RCC 7860 (cell line): ENCODE measurements around the gene PPTC7.
"Not testable (repeated sequence)": the region's sequence is repeated elsewhere in the genome, so short reads cannot be mapped to it uniquely, and the experiment has no call there.

ENCODE experiments used
- DNase-seq: peaks from one replicate; pipeline ENCODE4 v3.0.0-alpha.2; 2015; ENCODE audit warnings: low spot score
- FAIRE-seq: peaks from 2 replicates; lab custom pipeline; 2012; peaks lifted over from hg19 to GRCh38; lab: Jason Lieb, UNC

PPTC7 gene, protein sequence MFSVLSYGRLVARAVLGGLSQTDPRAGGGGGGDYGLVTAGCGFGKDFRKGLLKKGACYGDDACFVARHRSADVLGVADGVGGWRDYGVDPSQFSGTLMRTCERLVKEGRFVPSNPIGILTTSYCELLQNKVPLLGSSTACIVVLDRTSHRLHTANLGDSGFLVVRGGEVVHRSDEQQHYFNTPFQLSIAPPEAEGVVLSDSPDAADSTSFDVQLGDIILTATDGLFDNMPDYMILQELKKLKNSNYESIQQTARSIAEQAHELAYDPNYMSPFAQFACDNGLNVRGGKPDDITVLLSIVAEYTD

DNA sequence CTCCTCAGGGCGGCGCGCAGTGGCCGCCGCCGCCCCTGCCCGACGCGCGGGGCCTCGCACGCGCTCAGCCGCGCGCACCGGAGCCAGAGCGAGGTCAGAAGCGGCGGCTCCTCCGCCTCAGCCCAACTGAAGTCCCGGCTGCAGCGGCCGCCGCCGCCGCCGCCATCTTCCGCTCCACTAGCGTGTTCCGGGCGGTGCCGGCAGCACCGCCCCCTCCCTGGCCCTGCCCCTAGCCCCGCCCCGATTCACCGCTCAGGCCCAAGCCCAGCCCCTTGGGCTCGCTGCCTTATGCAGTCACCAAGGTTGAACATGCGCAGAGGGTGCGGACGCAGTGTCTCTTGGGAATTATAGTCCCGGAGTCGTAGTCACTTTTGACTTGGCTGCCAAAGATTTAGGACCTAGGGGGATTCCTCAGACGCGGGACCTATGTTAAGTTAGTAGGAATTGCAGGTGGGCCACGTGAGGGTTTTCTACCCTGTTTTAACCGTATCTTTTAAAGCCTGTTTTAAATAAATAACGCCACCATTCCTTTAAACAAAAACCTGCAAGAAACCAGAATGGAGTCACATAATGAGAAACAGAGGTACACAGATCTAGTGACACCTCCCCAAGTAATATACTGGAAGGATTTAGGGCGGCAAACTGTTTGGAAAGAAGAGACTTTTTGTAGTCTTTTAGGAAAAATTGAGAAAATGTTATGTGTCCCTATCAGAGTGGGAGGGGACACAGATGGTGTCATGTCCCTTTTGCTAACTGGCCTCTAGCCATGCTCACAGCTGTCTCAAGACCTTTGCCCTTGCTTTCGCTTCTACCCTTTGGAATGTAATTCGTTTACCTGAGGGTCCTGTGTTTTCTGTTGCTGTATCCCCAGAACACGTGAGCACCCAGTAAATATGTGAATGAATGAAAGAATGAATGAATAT lies at the start of gene PPTC7:
Gene PPTC7 (minus strand): TSS at position 182 of the 923 bp plus-strand sequence. CDS start 287 bp downstream, outside the sequence.
- DNase-seq (peak; percentile 76), FAIRE-seq (peak; percentile 17)

DNA sequence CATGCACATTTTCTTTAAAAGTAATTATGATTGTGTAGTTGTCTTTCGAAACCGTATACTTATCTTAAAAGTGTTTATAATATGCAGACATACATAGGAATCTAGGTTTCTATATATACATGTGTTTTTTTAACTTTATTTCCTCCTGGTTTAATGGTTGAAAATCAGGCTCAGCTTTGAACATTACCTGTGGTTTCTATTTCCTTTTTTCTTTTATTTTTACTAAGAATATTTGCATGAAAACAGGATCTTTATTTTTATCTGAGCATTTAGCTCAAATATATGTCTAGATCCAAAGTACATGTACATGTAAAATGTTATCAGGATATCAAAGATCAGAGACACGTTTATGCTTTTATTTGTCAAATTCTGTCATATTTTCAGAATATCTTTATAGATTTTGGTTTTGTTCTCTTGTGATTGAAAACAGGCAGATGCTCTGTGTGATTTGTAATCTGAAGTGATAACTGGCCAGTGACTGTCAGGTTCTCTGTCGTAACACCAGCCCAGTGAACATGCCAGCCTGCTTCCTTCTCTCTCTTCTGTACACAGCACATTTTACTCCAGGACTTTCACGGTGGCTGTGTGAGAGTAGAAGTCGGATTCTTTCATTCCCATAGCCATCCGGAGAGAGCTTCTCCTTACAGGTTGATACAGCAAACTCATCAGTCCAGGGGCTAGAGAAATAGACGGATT lies 44.5 kb upstream of the PPTC7 start:
- DNase-seq (no peak), FAIRE-seq (no peak)

DNA sequence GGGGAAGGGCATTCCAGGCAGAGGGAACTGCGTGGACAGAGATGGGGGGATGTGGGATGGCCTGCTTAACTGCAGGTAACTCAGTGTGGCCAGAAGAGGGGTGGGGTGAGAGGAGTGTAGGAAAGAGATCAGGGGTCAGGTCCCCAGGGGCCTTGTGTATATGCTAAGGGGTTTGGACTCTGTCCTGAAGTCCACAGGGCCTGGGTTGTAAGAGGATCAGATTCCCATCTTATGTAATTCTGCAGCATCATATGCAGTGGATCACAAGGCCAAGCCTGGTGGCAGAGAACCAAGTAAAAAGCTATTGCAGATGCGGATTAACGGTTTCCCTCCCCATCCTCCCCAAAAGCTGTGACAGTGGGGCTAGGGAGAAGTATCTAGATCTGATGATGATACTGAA lies 39.5 kb upstream of the PPTC7 start:
- no peak for FAIRE-seq

DNA sequence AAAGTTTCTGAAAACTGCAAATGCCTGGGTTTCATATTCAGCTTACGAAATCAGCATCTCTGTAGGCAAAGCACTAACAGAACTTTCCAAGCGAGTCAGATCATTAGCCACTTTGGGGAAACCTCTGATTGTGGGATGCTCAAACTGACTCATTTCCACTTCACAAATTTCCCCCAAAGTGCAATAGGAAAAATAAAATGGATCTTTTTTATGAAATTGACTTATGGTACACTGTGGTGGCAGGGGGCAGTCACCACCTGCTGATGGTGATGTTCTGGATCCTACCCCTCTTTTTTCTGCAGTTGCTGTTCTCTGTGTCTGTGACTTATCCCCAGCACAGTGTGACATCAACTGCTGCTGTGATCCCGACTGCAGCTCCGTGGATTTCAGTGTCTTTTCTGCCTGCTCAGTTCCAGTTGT lies 36.4 kb upstream of the PPTC7 start:
- no peak for DNase-seq
- FAIRE-seq, result no peak

More for the DNA sequence above, 39.5 kb upstream of the PPTC7 start:
- no peak for DNase-seq

DNA sequence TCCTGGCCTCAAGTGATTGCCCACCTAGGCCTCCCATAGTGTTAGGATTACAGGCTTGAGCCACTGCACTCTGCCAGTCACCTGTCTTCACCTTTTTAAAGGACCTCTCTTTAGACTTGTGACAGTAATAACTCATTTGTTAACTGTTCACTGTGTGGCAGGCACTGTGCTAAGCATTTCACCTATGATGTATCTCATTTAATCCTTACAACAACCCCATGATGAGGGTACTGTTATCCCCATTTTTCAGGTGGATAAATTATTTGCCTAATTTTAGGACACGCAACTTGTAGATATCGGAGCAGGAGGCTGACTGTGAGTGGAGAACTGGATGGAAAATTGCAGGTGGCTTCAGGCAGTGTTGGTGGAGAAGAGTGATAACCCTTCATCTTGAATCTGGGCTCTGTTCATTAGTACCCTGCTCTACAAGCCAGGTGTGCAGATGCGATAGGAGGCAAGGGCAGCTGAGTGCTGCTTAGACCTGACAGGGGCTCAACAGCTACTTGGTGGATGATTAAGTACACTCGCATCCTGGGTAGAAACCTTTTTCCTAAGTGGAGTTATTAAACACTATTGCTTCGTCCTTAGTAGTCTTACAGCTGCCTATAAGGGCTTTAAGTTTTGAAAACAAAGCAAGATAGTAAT lies 33.5 kb upstream of the PPTC7 start:
- no peak for FAIRE-seq
- DNase-seq, result no peak

DNA sequence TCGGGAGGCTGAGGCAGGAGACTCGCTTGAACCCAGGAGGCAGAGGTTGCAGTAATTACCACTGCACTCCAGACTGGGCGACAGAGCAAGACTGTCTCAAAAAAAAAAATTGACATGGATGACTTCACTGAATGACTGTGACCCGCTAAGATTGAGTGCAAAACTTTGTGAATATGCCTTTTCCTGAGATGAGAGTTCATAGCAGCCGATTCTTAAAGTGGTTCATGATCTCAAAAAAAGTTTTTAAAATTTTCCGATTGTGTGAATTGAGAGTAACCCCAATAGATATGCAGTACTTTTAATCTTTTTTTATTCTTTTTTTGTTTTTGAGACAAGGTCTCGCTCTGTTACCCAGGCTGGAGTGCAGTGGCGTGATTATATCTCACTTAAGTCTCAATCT lies 32.1 kb upstream of the PPTC7 start:
- DNase-seq (no peak), FAIRE-seq (no peak)

DNA sequence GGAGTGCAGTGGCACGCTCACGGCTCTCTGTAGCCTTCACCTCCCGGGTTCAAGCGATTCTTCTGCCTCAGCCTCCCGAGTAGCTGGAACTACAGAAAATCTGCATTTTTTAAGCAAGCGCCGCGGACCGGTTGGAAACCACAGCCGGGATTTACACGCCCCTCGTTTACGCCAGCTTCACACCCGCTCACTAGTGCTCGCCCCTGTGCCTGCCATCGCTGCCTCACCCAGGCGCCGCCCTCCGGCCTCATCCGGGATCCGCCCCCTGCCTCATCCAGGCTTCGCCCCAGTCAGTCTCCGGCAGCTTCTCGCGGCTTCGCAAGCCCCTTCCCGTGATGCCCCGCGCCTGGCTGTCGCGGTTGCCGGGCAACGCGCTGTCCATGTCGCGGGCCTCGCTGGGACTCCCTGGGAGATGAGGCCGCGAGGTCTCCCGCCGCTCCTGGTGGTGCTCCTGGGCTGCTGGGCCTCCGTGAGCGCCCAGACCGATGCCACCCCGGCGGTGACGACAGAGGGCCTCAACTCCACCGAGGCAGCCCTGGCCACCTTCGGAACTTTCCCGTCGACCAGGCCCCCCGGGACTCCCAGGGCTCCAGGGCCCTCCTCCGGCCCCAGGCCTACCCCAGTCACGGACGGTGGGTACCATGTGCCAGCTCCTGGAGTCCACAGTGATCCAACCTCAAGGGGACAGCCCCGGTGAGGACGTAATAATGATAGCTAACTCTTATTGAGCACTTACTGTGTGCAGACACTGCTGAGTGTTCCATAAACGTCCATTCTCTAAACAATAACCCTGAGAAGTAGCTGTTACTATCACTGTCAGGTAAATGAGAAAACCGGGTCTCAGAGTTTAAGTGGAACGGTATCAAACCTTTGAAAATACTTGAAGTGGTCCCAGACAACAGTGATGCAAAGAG lies 30.9 kb upstream of the PPTC7 start, which contains the start of gene TCTN1:
Gene TCTN1 (plus strand): TSS at position 359 of the 914 bp plus-strand sequence. CDS start 54 bp downstream, at position 413.
- DNase-seq (peak; percentile 85), FAIRE-seq (peak; percentile 43)

DNA sequence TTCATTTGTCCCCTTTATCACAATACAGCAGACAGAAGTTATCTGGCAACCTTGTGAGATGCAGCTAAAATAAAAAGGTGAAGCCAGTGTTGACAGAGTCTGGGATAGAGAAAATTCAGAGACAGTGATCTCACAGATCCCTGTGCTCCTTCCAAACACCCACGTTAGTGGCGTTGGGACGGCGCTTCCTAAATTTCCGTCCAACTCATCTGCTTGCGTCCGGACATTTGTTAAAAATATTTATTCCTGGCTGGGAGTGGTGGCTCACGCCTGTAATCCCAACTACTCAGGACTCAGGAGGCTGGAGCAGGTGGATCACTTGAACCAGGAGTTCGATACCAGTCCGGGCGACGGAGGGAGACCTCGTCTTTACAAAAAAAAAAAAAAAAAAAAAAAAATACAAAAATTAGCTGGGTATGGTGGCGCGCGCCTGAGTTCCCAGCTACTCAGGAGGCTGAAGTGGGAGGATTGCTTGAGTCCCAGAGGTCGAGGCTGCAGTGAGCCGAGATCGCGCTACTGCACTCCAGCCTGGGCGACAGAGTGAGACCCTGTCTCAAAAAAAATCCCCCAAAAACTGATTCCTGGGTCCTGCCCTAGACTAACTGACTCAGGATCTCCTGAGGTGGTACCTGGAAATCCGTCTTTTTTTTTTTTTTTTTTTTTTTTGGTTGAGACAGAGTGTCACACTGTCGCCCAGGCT lies 30.1 kb upstream of the PPTC7 start:
- no peak for DNase-seq
- FAIRE-seq, result no peak

DNA sequence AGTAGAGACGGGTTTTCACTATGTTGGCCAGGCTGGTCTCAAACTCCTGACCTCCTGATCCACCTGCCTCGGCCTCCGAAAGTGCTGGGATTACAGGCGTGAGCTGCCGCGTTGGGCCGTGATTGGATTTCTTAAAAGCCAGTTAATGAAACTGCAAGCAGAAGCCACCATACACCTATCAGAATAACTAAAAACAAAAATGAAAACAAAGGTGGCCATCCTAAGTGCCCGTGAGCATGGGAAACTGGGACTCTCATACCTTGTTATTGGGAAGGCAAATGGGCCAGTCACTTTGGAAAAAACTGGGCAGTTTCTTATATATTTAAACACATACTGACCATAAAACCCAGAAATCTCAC lies 23.1 kb upstream of the PPTC7 start:
- FAIRE-seq (no peak), DNase-seq (no peak)

DNA sequence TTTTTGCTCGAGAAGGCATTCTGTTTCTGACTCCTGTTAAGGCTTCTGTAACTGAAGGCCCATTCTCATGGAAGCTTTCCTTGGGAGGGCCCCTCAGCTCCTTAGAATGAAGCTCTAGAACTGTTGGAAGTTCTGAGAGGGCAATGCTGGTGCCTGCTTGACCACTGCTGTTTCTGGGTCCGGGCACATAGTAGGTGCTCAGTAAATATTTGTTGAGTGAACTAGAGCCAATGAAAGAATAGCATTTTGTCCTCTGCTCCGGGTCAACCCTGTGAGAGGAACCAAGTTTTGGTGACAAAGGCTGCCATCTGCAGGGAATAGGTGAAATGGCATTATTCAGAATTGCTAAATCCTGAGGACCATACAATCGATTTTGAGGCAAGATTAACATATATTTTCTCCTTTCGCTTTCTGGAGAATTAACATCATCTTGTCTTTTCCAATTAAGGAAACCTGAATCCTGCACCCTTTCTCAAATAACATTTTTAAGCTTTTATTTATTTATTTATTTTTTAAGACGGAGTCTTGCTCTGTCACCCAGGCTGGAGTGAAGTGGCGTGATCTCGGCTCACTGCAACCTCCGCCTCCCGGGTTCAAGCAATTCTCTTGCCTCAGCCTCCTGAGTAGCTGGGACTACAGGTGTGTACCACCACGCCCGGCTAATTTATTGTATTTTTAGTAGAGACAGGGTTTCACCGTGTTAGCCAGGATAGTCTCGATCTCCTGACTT lies 19.1 kb upstream of the PPTC7 start:
- DNase-seq, result peak; percentile 37
- FAIRE-seq, result peak; percentile 7

DNA sequence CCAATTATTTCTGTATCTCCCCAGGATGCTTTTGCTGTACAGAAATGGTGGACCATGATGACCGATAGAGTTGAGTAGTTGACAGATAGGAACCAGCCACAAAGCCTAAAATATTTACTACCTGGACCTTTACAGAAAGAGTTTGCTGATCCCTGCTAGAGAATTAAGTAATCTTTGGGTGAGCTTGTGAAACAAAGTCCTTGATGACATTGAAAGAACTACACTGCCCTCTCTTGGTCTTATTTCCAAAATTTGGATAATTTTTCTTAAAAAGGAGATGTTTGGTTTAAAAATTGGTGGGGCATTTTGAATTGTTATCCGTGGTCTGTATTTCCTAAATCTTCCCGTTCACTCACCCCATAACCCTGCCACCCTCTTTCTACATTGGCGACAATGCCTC lies 17.1 kb upstream of the PPTC7 start:
- DNase-seq, result peak; percentile 20
- peak; percentile 16 for FAIRE-seq

DNA sequence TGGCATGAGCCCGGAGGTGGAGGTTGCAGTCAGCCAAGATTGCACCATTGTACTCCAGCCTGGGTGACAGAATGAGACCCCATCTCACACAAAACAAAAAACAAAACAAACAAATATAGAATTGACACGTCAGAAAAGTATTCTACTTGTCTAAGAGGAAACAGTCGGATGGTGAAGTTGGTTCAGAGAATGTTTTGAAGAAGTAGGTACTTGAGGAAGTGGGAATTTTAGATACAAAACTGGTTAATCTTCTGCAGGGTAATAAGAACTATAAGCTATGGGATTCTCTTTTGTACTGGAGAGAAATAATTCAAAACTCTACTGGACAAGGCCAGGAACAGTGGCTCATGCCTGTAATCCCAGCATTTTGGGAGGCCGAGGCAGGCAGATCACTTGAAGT lies 16.2 kb upstream of the PPTC7 start:
- no peak for DNase-seq
- FAIRE-seq, result no peak

DNA sequence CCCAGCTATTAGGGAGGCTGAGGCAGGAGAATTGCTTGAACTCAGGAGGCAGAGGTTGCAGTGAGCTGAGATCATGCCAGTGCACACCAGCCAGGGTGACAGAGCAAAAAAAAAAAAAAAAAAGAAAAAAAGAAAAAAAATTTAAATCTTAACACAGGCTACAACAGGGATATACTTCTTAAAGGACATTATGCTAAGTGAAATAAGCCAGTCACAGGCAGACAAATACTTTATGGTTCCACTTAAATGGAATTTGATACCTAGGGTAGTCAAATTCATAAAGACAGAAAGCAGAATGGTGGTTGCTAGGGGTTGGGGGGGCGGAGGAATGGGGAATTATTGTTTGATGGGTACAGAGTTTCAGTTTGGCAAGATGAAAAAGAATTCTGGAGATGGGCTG lies 14.8 kb upstream of the PPTC7 start:
- FAIRE-seq, result no peak

DNA sequence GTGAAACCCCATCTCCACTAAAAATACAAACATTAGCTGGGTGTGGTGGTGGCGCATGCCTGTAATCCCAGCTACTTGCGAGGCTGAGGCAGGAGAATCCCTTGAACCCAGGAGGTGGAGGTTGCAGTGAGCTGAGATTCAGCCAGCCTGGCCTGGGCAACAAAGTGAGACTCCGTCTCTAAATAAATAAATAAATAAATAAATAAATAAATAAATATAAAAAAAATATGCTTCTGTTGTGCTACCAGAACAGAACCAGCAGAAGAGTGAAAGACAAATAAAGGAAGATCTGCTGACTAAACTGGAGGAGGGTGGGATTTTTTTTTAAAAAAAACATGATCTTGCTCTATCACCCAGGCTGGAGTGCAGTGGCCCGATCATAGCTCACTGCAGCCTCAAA lies 9.8 kb upstream of the PPTC7 start:
- not testable (repeated sequence) for FAIRE-seq

More for the DNA sequence above, 14.8 kb upstream of the PPTC7 start:
- no peak for DNase-seq

DNA sequence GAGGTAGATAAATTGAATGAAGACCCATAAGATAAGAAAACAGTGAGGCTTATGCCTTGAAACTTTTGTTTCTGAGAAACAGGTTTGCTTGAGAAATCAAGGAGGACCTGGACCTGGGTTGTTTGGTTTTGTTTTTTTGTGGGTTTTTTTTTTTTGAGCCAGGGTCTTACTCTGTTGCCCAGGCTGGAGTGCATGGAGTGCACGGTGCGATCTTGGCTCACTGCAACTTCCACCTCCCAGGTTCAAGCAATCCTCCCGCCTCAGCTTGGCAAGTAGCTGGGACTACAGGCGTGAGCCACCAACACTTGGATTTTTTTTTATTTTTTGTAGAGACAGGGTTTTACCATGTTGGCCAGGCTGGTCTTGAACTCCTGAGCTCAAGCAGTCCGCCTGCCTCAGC lies 9.0 kb upstream of the PPTC7 start:
- FAIRE-seq (no peak), DNase-seq (no peak)

More for the DNA sequence above, 9.8 kb upstream of the PPTC7 start:
- not testable (repeated sequence) for DNase-seq

DNA sequence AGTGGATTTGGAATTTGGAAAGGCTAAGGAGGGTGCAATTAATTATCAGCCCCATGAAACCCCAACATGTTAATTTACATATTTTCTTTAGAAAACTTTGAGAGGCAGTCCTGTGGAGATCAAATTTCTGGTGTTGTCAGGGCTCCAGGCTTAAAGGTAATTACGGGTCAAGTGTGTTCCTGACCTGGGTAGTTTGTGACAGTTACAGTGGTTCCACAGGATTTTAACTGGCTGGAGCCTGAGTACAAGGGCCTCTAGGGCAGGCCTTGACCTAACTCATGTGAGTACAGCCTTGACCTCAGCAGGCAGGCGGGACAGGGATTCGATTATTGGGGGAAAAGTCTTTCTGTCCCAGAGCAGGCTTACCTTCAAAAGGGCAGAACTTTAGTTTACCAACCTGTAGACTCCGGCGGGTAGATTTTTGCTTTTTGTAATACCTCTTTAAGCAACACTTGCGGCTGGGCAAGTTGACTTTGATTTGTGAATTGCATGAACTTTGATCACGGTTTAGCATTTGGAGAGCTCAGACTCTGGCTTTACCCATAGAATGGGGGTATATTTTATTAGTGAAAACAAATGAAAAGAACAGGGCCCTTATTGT lies 8.4 kb upstream of the PPTC7 start:
- no peak for DNase-seq
- FAIRE-seq, result no peak

DNA sequence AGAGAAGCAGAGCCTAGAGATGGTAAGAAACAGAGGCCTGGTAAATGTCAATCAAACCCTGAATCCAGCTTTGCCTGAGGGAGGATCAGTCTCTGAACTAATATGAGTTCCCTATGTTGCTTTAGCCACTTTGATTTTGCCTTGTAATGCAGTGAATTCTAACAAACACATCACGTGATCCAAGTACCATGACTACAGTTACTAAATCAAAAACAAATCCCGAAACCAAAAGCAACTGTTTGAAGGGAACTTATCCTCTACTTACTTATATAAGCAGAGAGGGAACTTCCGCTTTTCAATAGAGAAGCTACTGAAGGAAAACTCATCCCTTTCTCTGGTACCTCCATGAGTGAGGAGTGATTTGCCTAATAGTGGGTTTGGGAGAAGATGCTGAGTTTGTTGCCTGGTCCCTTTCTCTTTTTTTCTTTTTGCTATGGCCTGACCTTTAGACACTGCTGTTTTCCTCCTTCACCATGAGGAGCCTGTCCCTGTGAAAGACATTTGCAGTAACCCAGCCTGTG lies 7.7 kb upstream of the PPTC7 start:
- FAIRE-seq (no peak), DNase-seq (no peak)

DNA sequence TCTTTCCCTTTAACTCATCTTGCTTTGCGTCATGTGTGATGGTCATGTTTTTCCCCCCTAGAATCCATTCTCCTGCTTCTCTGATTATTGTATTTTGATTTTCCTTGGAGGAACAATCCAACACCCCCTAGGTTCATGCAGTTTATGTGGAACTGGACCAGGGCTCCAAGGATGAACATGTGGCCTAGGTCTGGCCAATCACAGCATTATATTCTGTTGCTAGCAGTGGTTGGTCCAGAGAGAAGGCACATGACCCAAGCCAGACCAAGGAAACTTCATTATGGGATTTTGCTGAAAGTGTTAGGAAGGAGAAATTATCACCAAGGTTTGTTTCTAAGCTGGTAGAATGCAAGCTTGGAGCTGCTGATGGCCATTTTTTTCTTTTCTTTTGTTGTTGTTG lies 6.9 kb upstream of the PPTC7 start:
- DNase-seq (no peak), FAIRE-seq (no peak)
